Neuronal stem cell (in vitro differentiated cells): Measurements from ENCODE around the gene ZNF280A.

Experiments used
- DNase-seq: peaks from one replicate; pipeline ENCODE4 v3.0.0-alpha.2; 2013; ENCODE audit warnings: low spot score
- H2AFZ ChIP-seq: one replicate; pipeline ENCODE4 v1.6.1; 2013; ENCODE audit warnings: mild to moderate bottlenecking, low read length, inconsistent platforms
- H2AK5ac ChIP-seq: 2 replicates; pipeline ENCODE4 v1.6.1; 2013; ENCODE audit warnings: low read depth, mild to moderate bottlenecking, inconsistent platforms, low read length, moderate library complexity, mixed read lengths
- H2BK120ac ChIP-seq: 2 replicates; pipeline ENCODE4 v1.6.1; 2013; ENCODE audit warnings: low read depth, mild to moderate bottlenecking, inconsistent platforms, low read length, moderate library complexity, mixed read lengths
- H2BK12ac ChIP-seq: one replicate; pipeline ENCODE4 v1.6.1; 2013; ENCODE audit warnings: low read length, inconsistent platforms
- H2BK15ac ChIP-seq: 2 replicates; pipeline ENCODE4 v1.6.1; 2013; ENCODE audit warnings: mild to moderate bottlenecking, low read length, inconsistent platforms, mixed read lengths
- H2BK5ac ChIP-seq: one replicate; pipeline ENCODE4 v1.6.1; 2013; ENCODE audit warnings: inconsistent platforms, mild to moderate bottlenecking, low read length, moderate library complexity
- H3K14ac ChIP-seq: one replicate; pipeline ENCODE4 v1.6.1; 2013; ENCODE audit warnings: low read length, inconsistent platforms
- H3K18ac ChIP-seq: 2 replicates; pipeline ENCODE4 v1.6.1; 2013; ENCODE audit warnings: low read length, inconsistent platforms
- H3K23ac ChIP-seq: 2 replicates; pipeline ENCODE4 v1.6.1; 2013; ENCODE audit warnings: low read depth, mild to moderate bottlenecking, mixed read lengths, low read length, inconsistent platforms; ENCODE audit not compliant: poor library complexity
- H3K27ac ChIP-seq: replicated peaks from 3 replicates; pipeline ENCODE4 v1.5.1; 2013; ENCODE audit warnings: low read length, inconsistent platforms
- H3K27me3 ChIP-seq, 3 experiments: 2 replicates each; pipeline ENCODE4 v1.6.1; 2013; ENCODE audit warnings: low read length in 3 of 3, mild to moderate bottlenecking in 2 of 3, inconsistent platforms in 1 of 3, low read depth in 1 of 3, mixed read lengths in 1 of 3, moderate library complexity in 1 of 3; ENCODE audit not compliant: control insufficient read depth in 3 of 3, insufficient read depth in 3 of 3
- H3K36me3 ChIP-seq, 2 donors: replicated peaks in 1 of 2; 2 replicates each; pipeline ENCODE4 v1.6.1; 2013; ENCODE audit warnings: low read length in 2 of 2; ENCODE audit not compliant: control insufficient read depth in 2 of 2, insufficient read depth in 2 of 2
- H3K4ac ChIP-seq: 2 replicates; pipeline ENCODE4 v1.6.1; 2013; ENCODE audit warnings: inconsistent platforms, mild to moderate bottlenecking, low read length, moderate library complexity
- H3K4me1 ChIP-seq, 2 donors: 1 replicate in 1 of 2; 2 replicates in 1 of 2; pipeline ENCODE4 v1.6.1; 2013; ENCODE audit warnings: low read length in 2 of 2, low read depth in 1 of 2; ENCODE audit not compliant: control insufficient read depth in 2 of 2, insufficient read depth in 1 of 2
- H3K4me2 ChIP-seq: one replicate; pipeline ENCODE4 v1.6.1; 2013; ENCODE audit warnings: mild to moderate bottlenecking, low read length, inconsistent platforms; ENCODE audit not compliant: insufficient read depth, poor library complexity, severe bottlenecking
- H3K4me3 ChIP-seq, 2 donors: 2 replicates each; pipeline ENCODE4 v1.5.1; 2013; ENCODE audit warnings: low read length in 2 of 2, mild to moderate bottlenecking in 2 of 2, inconsistent platforms in 1 of 2, moderate library complexity in 1 of 2
- H3K79me1 ChIP-seq: one replicate; pipeline ENCODE4 v1.6.1; 2013; ENCODE audit warnings: low read depth, mild to moderate bottlenecking, inconsistent platforms, low read length, moderate library complexity
- H3K9ac ChIP-seq: one replicate; pipeline ENCODE4 v1.6.1; 2013; ENCODE audit warnings: mild to moderate bottlenecking, low read depth, low read length, inconsistent platforms; ENCODE audit not compliant: poor library complexity
- H3K9me3 ChIP-seq, 2 donors: replicated peaks in 1 of 2; 2 replicates each; pipeline versions ENCODE3 to v1.6.1; 2013; ENCODE audit warnings: low read length in 2 of 2, mild to moderate bottlenecking in 2 of 2, inconsistent platforms in 1 of 2, low read depth in 1 of 2, mixed read lengths in 1 of 2, moderate library complexity in 1 of 2; ENCODE audit not compliant: control insufficient read depth in 2 of 2, insufficient read depth in 1 of 2
- H4K8ac ChIP-seq: one replicate; pipeline ENCODE4 v1.6.1; 2013; ENCODE audit warnings: low read depth, mild to moderate bottlenecking, inconsistent platforms, low read length, moderate library complexity
- H4K91ac ChIP-seq: one replicate; pipeline ENCODE4 v1.6.1; 2013; ENCODE audit warnings: low read length, low read depth, mild to moderate bottlenecking, inconsistent platforms; ENCODE audit not compliant: poor library complexity
- WGBS, 2 donors: extraction: QIAGEN DNeasy Blood & Tissue Kit; methylation state at CpG; one replicate each; pipeline ENCODE4 v1.1.7; 2013; ENCODE audit warnings: missing lambda C conversion rate in 2 of 2, mixed read lengths in 1 of 2; ENCODE audit not compliant: insufficient read length in 2 of 2, insufficient replicate concordance in 1 of 2; ENCODE audit errors: extremely low coverage in 2 of 2; 5-methylcytosine and 5-hydroxymethylcytosine counted together

The ZNF280A gene

DNA sequence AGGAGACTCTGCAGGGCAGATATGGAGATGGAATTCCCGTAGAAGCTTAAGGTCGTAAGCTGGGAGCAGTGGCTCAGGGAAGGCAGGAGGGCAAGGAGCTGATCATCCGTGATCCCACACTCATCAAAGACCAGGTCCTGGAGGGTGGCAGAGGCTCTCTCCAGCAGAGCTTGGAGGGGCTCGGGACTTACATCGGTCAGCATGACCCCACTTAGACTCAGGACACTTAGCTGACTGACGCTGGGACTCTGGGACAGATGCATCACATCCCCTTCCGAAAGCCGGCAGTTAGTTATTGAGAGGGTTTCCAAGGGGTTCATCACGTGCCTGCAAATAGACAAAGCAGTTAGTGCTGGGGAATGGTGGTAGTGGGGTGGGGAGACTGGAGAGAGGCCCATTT is 28.2 kb upstream of the ZNF280A start:
- Histone ChIP-seq H3K18ac (no peak overlapping the region), H2BK5ac (no peak overlapping the region), H3K14ac (peak overlapping the region; percentile 48), H3K4me3 (no peak overlapping the region), H3K79me1 (no peaks in the 10 kb centered on the region), H3K9me3 (no peaks in the 10 kb centered on the region), H3K27me3 (peaks cover 0 to 44% (median 0%) of the 10 kb centered on the region in 3 experiments), H2AFZ (no peak overlapping the region), H2BK12ac (no peak overlapping the region), H3K23ac (no peak overlapping the region), H3K4me2 (no peak overlapping the region), H4K8ac (no peak overlapping the region), H2BK15ac (no peak overlapping the region), H3K4me1 (no peaks in the 10 kb centered on the region), H3K4ac (no peak overlapping the region), H3K9ac (no peak overlapping the region), H2AK5ac (no peak overlapping the region), H4K91ac (no peak overlapping the region), H3K27ac (no peak overlapping the region), H2BK120ac (no peak overlapping the region), H3K36me3 (no peaks in the 10 kb centered on the region)
- no peak for DNase-seq
- WGBS, 2 donors: no CpG with 5 or more reads among the region's 9 CpGs

DNA sequence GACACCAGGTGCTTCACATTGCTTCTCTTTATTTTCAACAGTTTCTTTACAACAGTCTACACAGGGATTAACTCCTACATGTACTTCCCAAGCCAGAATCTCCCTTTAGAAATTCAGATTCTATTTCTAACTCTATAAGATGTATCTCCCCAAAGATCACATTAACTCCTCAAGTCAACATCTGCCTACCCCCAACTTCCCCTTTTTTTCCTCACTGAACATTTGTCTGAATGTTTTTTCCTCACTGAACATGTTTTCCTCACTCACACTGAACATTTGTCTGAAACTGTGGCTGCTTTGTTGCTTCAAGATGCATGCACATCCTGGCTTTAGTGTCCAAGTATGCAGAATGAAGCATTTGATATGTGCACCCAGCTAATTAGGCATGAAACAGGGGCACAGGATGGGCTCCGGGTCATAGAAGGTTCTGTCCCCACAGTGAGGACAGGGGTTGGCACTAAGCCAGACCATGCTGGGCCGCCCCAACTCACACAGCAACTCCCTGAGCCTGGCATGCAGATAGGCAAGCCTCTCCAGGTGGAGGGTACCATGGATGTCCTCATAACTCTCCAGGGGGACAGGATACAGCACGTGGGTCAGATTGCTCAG is 27.7 kb upstream of the ZNF280A start:
- Histone ChIP-seq H4K8ac (no peak overlapping the region), H3K4me3 (no peak overlapping the region), H3K14ac (peak overlapping the region; percentile 48), H2AFZ (no peak overlapping the region), H3K18ac (no peak overlapping the region), H3K9ac (no peak overlapping the region), H3K27ac (no peak overlapping the region), H3K9me3 (no peaks in the 10 kb centered on the region), H3K23ac (no peak overlapping the region), H3K4me1 (no peaks in the 10 kb centered on the region), H2BK12ac (no peak overlapping the region), H3K79me1 (no peaks in the 10 kb centered on the region), H2BK15ac (no peak overlapping the region), H3K4me2 (no peak overlapping the region), H2BK5ac (no peak overlapping the region), H3K27me3 (peaks cover 0 to 42% (median 0%) of the 10 kb centered on the region in 3 experiments), H4K91ac (no peak overlapping the region), H3K36me3 (no peaks in the 10 kb centered on the region), H2AK5ac (no peak overlapping the region), H3K4ac (no peak overlapping the region), H2BK120ac (no peak overlapping the region)
- no CpG with 5 or more reads among the region's 3 CpGs for WGBS, 2 donors
- no peak for DNase-seq

DNA sequence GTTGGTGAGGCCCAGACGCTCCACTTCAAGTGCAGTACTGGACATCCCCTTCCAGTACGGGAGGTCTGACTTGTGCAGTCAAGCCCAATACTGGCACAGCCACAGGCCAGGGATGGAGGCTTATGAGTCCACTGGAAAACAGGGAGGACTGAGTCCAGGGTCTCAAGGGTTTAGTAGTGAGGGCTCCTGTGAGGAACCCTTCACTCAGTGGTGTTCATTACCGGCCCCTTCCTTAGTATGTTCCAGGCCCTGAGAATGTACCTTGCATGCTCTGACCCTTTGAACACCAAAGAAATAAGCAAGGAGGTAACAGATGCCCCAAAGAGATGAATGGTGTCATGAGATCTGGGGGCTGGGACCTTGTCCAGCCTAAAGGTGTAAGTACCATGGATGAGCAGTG is 27.2 kb upstream of the ZNF280A start:
- Histone ChIP-seq H2BK15ac (no peak overlapping the region), H2BK5ac (no peak overlapping the region), H4K8ac (no peak overlapping the region), H2AFZ (no peak overlapping the region), H3K9me3 (no peaks in the 10 kb centered on the region), H3K27ac (no peak overlapping the region), H3K27me3 (peaks cover 0 to 44% (median 0%) of the 10 kb centered on the region in 3 experiments), H2BK120ac (no peak overlapping the region), H3K79me1 (no peaks in the 10 kb centered on the region), H3K4ac (no peak overlapping the region), H3K4me2 (no peak overlapping the region), H3K4me1 (no peaks in the 10 kb centered on the region), H3K18ac (no peak overlapping the region), H2AK5ac (no peak overlapping the region), H3K36me3 (no peaks in the 10 kb centered on the region), H3K23ac (no peak overlapping the region), H4K91ac (no peak overlapping the region), H3K9ac (no peak overlapping the region), H2BK12ac (no peak overlapping the region), H3K4me3 (no peak overlapping the region), H3K14ac (no peak overlapping the region)
- DNase-seq: no peak
- WGBS, 2 donors: no CpG with 5 or more reads among the region's 3 CpGs

DNA sequence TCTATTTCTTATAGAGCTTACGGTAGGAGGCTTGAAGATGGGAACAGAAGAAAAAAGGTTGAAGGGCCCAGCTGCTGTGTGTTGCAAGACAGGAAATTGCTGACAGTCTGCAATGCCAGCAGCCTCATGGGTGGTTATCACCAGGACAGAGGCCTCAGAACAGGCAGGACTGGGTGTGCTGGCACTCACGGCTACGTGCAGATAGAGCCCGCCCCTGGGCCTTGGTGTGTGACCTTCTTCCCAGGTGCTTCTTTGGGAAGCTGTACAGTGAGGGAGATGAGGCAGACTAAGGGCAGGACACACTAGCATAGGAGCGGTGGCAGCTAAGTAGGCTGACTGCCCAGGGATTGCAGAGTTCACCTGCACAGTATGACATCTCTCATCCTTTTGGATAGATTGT is 26.4 kb upstream of the ZNF280A start:
- no peak overlapping the region for H2AFZ ChIP-seq
- no peak overlapping the region for H4K91ac ChIP-seq
- no peak overlapping the region for H3K4ac ChIP-seq
- no peaks in the 10 kb centered on the region for H3K4me1 ChIP-seq
- no peak overlapping the region for H3K14ac ChIP-seq
- no peaks in the 10 kb centered on the region for H3K9me3 ChIP-seq
- no peaks in the 10 kb centered on the region for H3K79me1 ChIP-seq
- no peak overlapping the region for H4K8ac ChIP-seq
- no peak for DNase-seq
- H3K27me3 ChIP-seq: peaks cover 0 to 47% (median 0%) of the 10 kb centered on the region in 3 experiments
- no peak overlapping the region for H2AK5ac ChIP-seq
- H2BK12ac ChIP-seq: no peak overlapping the region
- peak overlapping the region; percentile 66 for H3K23ac ChIP-seq
- H2BK5ac ChIP-seq: no peak overlapping the region
- no peak overlapping the region for H2BK15ac ChIP-seq
- peak overlapping the region; percentile 15 for H3K18ac ChIP-seq
- peak overlapping the region in 1 of 2 donors; percentile 31 for H3K4me3 ChIP-seq
- WGBS, 2 donors: no CpG with 5 or more reads among the region's 5 CpGs
- no peak overlapping the region for H2BK120ac ChIP-seq
- no peak overlapping the region for H3K27ac ChIP-seq
- H3K9ac ChIP-seq: no peak overlapping the region
- no peak overlapping the region for H3K4me2 ChIP-seq
- no peaks in the 10 kb centered on the region for H3K36me3 ChIP-seq
